ENCODE data around the gene PBXIP1.
"Not testable (repeated sequence)": the region's sequence is repeated elsewhere in the genome, so short reads cannot be mapped to it uniquely, and the experiment has no call there.

Gene PBXIP1

GRCh38 chr1:154934358-154934948, 21.4 kb downstream of the PBXIP1 start:
- DNase-seq = no peak

GRCh38 chr1:154931940-154932487, 23.9 kb downstream of the PBXIP1 start:
- DNase-seq = no peak

GRCh38 chr1:154926201-154926600, 29.7 kb downstream of the PBXIP1 start:
- DNase-seq = no peak

GRCh38 chr1:154925335-154926170, 30.3 kb downstream of the PBXIP1 start:
- DNase-seq = no peak

DNA sequence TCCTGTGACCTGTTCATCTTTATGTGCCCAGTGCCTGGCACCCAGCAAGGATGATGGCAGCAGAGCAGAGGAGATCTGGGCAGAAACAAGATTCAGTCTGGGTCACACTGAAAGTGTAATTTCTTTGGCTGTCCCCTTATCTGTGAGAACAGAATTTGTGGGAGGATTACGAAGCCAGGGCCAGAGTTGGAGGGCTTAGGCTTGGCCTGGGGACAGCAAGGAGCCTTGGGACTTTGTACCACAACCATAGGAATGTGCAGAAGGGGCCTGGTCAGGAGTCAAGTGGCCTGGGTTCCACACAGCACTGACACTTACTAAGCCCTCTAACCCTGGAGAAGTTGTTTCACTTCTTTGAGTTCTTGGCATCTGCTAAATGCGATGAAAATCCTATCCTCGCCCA, 32.2 kb downstream of the PBXIP1 start:
- no peak for DNase-seq

DNA sequence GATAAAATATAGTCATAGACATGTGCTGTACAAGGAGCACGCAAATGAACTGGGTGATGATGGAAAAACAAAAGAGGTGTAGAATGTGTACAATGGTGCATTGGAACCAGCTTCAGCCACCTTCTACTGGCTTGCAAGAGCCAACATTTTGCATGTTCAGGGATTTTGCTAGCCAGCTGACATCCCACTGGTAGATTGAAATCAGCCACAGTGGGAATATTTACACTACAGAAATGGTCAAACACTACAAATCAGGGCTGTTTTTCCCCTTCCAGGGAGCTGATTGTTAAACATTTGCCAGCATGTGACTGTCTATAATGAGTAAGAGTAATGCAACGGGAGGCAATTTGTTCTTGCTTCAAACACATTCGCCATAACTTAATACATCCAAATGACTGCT, 42.6 kb downstream of the PBXIP1 start:
- no peak for DNase-seq

GRCh38 chr1:154912755-154913154, 43.1 kb downstream of the PBXIP1 start:
- no peak for DNase-seq

GRCh38 chr1:154911691-154912550, 44.0 kb downstream of the PBXIP1 start:
- no peak for DNase-seq

- DNase-seq = no peak
Measured at GRCh38 chr1:154910851-154911250, 45.0 kb downstream of the PBXIP1 start.

DNA sequence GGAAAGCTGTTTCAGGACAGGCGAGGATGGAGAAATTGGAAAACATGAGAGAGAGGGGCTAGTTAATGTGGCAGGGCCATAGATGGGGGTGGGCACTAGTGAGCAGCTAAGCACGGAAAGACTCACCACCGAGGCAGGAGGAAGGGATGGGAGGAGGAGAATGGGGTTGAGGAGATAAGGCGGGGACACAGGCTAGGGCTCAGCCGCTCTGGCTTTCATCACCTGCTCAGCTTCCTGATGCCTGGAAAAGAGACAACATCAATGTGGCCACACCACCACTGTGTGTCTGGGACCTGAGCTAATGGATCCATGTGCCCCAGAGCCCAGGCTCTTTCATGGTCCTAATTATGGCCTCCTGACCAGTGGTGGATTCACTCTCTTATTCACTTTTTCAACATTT, 47.0 kb downstream of the PBXIP1 start:
- no peak for DNase-seq

DNA sequence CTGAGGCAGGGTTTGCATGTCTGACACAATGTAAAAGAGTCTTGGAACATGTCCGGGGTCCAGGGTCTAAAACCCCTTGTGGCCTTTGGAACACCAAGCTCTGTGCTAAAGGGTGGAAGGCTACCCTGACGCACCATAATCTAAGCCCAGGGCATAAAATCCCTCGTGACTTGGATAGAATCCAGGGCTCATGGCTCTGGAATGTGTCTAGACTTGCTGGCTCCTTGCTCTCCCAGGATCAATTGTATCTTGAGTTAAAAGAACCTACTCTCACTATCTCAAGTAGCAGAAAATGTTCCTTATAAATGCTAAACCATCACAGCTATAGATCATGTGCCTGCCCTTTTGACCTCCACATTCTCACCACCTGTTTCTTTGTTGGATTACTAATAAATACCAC, 47.8 kb downstream of the PBXIP1 start:
- DNase-seq = not testable (repeated sequence)

DNA sequence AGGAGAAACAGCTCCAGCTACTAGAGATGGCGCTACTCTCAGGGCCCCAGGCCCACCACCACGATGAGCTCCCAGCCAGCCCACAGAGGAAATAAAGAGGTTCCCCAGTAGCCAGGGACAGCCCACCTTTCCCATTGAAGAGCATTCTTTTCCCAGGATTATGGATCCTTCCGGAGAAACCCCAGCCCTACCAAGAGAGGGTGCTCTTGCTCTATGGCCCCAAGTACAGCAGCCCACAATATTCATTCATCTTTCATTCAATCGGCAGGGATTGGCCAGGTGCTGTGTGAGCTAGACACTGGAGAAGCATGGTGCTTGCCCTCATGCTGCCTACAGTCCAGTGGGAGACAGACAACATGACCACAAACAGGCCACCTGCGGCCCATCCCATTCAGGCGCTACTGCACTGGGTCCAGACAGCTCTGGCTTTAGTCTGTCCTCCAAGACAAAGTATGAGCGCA, 49.2 kb downstream of the PBXIP1 start:
- DNase-seq = no peak

DNA sequence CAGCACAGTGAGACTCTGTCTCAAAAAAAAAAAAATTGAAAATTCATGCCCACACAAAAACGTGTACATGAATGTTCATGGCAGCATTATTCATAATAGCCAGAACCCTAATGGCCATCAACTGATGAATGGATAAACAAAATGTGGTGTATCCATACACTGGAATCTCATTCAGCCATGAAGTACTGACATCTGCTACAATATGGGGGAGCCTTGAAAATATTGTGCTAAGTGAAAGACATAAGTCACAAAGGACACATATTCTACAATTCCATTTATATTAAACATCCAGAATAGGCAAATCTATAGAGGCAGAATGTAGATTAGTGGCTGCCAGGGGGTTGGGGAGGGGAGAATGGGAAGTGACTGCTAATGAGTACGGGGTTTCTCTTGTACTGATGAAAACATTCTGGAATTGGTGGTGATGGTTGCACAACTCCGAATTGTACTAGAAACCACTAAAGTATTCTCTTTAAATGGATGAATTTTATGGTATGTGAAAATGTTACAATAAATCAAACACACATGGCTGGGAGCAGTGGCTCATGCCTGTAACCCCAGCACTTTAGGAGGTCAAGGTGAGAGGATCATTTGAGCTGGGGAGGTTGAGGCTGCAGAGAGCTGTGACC, 52.8 kb downstream of the PBXIP1 start:
- DNase-seq = no peak

DNA sequence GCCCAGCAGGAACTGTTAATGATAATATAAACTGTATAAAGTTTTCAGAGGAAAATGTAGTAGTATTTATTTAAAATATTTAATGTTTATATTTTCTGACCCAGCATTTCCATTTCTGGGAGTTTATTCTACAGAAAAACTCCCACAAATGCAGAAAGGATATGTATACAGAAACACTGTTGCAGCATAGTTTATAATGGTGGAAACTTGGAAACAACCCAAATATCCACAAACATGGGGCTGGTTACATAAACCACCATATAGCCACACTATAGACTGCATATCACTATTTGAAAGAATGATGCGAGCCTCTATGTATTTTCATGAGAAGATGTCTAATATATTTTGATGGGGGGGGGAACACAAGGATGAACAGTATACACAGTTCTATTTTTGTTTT, 54.3 kb downstream of the PBXIP1 start:
- no peak for DNase-seq

- no peak for DNase-seq
Measured at GRCh38 chr1:154899041-154899440, 56.9 kb downstream of the PBXIP1 start.

- DNase-seq = peak; percentile 12
Measured at GRCh38 chr1:154896771-154897286, 59.1 kb downstream of the PBXIP1 start.

GRCh38 chr1:154895798-154896197, 60.1 kb downstream of the PBXIP1 start:
- no peak for DNase-seq
